NCI-H2196 treated with DMSO at 0.1 percent for 48 hours (cell line): Measurements from ENCODE around the gene TGFB1I1.
"Not testable (repeated sequence)": the region's sequence is repeated elsewhere in the genome, so short reads cannot be mapped to it uniquely, and the experiment has no call there.

Experiments
- DNase-seq: peaks from one replicate; lab custom pipeline; 2025; ENCODE audit not compliant: unreplicated experiment; lab: John Stamatoyannopoulos, UW

The TGFB1I1 gene

DNA sequence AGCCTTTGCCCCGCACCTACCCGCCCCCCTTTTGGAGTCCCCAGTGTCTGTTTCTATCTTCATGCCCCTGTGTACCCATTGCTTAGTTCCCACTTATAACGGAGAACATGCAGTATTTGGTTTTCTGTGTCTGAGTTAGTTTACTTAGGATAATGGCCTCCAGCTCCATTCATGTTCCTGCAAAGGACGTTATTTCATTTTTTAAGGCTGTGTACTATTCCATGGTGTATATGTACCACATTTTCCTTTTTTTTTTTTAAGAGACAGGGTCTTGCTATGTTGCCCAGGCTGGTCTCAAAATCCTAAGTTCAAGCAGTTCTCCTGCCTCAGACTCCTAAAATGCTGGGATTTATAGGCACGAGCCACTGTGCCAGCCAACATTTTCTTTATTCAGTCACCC lies 4.1 kb upstream of the TGFB1I1 start:
- no peak for DNase-seq

GRCh38 chr16:31470615-31471014 lies 1.3 kb upstream of the TGFB1I1 start:
- DNase-seq: no peak

GRCh38 chr16:31471241-31471874 lies 594 bp upstream of the TGFB1I1 start:
- no peak for DNase-seq

DNA sequence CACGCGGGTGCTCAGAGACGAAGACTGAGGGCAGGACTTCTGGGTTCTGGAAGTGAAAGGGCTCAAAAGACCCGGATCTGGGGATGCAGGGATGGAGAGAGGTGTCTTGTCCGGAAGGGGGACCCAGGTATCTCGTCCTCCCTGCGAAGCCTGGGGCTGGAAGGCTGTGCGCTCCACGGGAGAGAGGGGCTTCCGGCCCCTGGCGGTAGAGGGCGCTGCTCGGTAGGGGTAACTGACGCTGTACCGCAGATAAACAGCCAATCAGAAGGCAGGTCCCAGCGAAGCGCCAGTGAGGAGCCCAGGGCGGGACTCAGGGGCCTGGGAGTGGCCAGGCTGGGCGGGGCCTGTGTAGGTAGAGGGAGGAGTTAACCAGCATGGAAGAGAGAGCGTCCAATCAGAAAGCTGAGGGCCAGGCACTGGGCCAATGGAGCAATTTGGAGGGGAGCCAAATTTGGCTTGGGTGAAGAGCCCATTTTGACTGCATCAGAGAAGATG lies 804 bp downstream of the TGFB1I1 start:
- peak; percentile 94 for DNase-seq

DNA sequence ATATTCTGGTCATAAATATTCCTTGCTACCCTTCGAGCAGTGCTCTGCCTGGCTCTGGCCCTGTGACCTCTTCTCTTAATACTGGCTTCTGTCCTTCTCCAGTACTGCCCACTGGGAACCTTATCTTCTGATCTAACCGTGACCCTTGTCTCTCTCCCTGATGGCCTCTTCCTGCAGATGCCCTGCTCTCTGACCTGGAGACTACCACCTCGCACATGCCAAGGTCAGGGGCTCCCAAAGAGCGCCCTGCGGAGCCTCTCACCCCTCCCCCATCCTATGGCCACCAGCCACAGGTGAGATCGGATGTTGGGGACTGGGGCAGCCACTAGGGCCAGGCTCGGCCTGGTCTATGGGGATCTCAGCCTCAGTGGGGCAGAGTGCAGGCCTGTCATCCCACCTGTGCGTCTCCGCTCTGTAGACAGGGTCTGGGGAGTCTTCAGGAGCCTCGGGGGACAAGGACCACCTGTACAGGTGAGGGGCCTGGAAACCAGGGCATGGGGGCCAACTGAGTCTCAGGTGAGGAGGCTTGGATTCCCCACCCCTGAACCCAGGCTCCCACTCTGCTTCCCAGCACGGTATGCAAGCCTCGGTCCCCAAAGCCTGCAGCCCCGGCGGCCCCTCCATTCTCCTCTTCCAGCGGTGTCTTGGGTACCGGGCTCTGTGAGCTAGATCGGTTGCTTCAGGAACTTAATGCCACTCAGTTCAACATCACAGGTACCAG lies 1.5 kb downstream of the TGFB1I1 start:
- no peak for DNase-seq

DNA sequence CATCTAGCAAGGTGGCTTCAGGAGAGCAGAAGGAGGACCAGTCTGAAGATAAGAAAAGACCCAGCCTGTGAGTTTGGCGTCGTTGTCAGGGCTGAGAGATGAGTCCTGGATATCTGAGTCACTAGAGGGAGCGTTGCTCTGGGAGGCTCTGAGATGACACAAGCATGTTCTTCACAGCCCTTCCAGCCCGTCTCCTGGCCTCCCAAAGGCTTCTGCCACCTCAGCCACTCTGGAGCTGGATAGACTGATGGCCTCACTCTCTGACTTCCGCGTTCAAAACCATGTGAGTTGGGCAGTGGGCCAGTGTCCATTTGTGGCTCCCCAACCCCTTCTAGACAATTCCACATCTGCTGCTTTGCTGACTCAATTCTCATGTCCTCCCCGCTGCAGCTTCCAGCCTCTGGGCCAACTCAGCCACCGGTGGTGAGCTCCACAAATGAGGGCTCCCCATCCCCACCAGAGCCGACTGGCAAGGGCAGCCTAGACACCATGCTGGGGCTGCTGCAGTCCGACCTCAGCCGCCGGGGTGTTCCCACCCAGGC lies 2.3 kb downstream of the TGFB1I1 start:
- no peak for DNase-seq

GRCh38 chr16:31474773-31475738 lies 3.1 kb downstream of the TGFB1I1 start:
- DNase-seq: no peak

DNA sequence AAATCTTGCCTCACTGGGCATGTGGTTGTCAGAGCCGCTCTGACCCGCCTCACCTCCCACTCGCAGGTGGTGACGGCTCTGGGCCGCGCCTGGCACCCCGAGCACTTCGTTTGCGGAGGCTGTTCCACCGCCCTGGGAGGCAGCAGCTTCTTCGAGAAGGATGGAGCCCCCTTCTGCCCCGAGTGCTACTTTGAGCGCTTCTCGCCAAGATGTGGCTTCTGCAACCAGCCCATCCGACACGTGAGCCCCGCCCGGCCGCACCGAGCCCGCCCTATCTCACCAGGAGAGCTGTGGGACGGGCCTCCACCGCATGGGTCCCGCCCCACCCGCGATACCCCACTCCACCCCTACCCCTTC lies 4.0 kb downstream of the TGFB1I1 start:
- DNase-seq: no peak

DNA sequence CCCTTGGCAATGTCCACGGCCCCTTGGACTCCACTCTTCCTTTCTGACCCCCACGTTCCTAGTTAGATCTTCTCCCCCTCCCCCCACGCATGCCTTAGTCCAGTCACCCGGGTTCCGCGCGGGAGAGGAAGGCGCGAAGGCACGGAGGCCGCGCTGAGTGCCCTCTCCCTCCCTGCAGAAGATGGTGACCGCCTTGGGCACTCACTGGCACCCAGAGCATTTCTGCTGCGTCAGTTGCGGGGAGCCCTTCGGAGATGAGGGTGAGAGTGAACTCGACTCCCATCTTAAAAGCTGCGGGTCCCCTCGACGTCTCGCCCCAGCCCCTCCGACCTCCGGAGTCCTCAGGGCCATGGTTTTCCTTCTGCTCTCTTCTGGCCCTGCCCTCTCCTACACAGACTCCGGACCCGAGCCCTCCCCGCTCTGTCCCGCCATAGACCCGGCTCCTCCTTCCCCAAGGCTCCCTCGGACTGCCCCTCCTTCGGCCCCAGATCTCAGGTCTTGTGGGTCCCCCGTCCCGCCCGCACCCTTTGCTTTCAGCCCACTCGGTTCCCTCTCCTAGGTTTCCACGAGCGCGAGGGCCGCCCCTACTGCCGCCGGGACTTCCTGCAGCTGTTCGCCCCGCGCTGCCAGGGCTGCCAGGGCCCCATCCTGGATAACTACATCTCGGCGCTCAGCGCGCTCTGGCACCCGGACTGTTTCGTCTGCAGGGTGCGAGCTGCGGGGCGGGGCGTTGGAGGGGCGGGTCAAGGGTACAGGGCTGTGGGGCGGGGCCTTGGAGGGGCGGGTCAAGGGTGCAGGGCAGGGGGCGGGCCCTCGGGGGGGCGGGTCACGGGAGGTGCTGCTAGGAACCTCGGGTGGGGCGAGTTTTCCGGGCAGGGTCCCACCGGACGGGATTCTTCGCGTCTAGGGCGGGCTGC lies 4.6 kb downstream of the TGFB1I1 start:
- no peak for DNase-seq

- no peak for DNase-seq
Observed at GRCh38 chr16:31477220-31478216, 5.6 kb downstream of the TGFB1I1 start.

DNA sequence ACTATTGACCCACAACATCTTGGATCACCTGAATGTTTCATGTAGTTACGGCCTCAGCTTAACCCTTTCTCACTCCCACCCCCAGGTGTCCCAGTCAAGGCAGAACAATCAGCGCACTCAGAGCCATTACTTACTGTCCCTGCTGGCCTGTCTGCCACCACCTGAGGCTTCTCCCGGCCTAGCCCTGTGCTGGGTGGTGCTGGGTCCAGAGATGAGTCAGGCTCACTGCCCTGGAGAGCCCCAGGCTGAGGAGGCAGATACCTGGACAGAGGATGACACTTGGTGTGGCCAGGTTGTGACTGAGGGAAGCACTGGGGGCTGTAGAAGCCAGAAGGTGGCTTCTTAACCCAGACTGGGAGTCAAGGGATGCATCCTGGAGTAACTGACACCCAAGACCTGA lies 7.0 kb downstream of the TGFB1I1 start:
- no peak for DNase-seq

DNA sequence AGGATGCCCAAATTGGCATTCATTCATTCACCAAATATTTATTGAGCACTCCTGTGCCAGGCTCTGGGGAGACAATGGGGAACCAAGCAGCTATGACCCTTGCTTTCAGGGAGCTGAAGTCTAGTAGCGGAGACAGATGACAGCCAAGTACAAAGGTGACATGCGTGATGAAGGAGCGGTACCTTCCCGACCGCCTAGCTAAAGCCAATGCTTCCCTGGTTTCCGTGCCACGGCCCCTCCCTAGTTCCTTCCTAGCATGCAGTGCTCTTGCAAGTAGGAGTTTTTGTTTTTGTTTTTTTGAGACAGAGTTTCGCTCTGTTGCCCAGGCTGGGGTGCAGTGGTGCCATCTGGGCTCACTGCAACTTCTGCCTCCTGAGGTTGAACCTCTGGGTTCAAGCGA lies 7.8 kb downstream of the TGFB1I1 start:
- no peak for DNase-seq

DNA sequence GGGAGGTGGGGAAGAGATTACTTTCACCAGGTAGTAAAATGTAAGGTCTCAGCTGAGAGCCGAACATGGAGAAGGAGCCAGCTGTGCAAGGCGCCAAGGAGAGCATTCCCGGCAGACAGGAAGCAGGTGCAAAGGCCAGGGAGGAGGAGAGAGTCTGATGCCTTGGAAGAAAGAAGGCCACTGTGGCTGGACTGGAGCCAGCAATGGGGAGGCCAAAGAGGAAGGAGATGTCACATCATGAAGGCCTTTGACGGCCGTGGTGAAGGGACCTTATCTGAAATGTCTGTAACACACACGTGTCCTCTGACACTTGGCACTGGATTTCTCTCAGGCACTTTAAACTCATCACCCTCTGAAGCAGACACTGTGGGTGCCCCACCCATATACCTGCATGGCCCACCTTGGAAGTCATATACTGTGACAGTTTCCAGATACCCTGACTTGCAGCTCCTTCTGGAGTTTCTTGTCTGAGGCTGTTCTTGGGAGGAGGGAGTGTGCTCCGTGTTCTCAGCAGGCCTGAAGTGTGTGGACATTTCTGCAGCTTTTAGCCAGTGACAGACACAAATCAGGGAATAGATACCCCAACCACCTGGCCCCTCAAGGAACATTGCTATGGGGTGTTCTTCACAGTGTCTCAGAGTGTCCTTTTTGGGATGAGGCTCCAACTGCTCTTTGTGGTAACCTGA lies 9.0 kb downstream of the TGFB1I1 start:
- no peak for DNase-seq

DNA sequence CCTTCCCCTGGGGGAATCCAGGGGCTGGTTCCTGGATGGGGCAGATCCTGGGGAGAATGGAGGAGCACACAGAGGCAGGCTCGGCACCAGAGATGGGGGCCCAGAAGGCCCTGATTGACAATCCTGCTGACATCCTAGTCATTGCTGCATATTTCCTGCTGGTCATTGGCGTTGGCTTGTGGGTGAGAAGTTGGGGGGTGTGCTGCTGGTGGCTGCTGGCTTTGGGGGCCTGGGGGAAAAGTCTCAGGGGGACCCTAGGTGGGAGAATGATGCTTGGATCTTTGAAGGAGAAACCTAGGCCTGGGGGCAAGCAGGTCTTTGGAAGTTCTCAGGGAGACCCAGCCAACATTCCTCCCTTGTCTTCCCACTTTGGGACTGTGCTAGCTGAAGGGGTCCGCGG lies 11.1 kb downstream of the TGFB1I1 start, which contains the start of gene SLC5A2:
Gene SLC5A2 (plus strand): TSS at position 43 of the 400 bp plus-strand sequence. CDS start 14 bp downstream, at position 57.
- no peak for DNase-seq

- DNase-seq: not testable (repeated sequence)
Observed at GRCh38 chr16:31484048-31484447, 12.1 kb downstream of the TGFB1I1 start.

- DNase-seq: no peak
Observed at GRCh38 chr16:31484491-31485171, 12.7 kb downstream of the TGFB1I1 start.

- DNase-seq: no peak
Observed at GRCh38 chr16:31485571-31485970, 13.6 kb downstream of the TGFB1I1 start.

GRCh38 chr16:31486045-31486444 lies 14.1 kb downstream of the TGFB1I1 start:
- DNase-seq: no peak
